H1 (cell line): Measurements from ENCODE around the gene CD7. TPM values are rescaled to one million over a fixed set of nuclear protein-coding genes. Genes with fewer than 3 reads are reported as not detected.

Source experiments
- GTF2F1 ChIP-seq: IDR thresholded peaks from 2 replicates; pipeline ENCODE4 v1.6.1; 2012; ENCODE audit warnings: low read depth, low read length, improper control_type of control experiment, borderline replicate concordance
- POLR2A ChIP-seq, 2 experiments: IDR thresholded peaks; 1 replicate in 1 of 2; 2 replicates in 1 of 2; pipeline ENCODE4 v1.6.1; 2011; ENCODE audit warnings: low read depth in 2 of 2, low read length in 2 of 2, mild to moderate bottlenecking in 2 of 2; ENCODE audit errors: control extremely low read depth in 1 of 2
- SP2 ChIP-seq: IDR thresholded peaks from 2 replicates; pipeline ENCODE4 v1.6.1; 2012; ENCODE audit warnings: mild to moderate bottlenecking, low read length, inconsistent platforms
- SRF ChIP-seq: IDR thresholded peaks from 2 replicates; pipeline ENCODE4 v1.6.1; 2011; ENCODE audit warnings: mild to moderate bottlenecking, low read depth, low read length, moderate library complexity
- TCF12 ChIP-seq: IDR thresholded peaks from 2 replicates; pipeline ENCODE4 v1.6.1; 2011; ENCODE audit warnings: low read depth, mild to moderate bottlenecking, low read length
- polyA plus RNA-seq, 7 experiments: library from polyadenylated mRNA; depleted of rRNA in 3 of 7; stranded (reverse) in 5 of 7; unstranded in 2 of 7; fragments of >200 nt in 5 of 7; fragments of 200-250 nt in 2 of 7; gene quantifications; 1 replicate in 5 of 7; 2 replicates in 1 of 7; 4 replicates in 1 of 7; pipeline versions ENCODE4 v1.2.1 to v1.2.3, GENCODE V29; 2011 to 2013; ENCODE audit warnings: missing spikeins in 2 of 7, mixed read lengths in 2 of 7
- total RNA-seq: library from RNA; stranded (reverse); fragmentation: NEBNext Ultra II Directional; extraction: Animal tissue kit (Norgen Biotek cat#: 25700); gene quantifications from 2 replicates; pipeline ENCODE4 v1.2.1, GENCODE V29; 2021
- TF ChIP-seq, protein P1 (sequence below): IDR thresholded peaks from 2 replicates; pipeline ENCODE4 v1.6.1; 2011; ENCODE audit warnings: low read depth, mild to moderate bottlenecking, low read length; ENCODE audit not compliant: insufficient read depth
- TF ChIP-seq, protein P2 (sequence below): IDR thresholded peaks from 2 replicates; pipeline ENCODE4 v1.6.1; 2012; ENCODE audit warnings: low read length, inconsistent platforms

The CD7 gene
- total and polyA plus RNA-seq, 2 of the 8 experiments (the other 6 are each of a cell fraction or from before 2014, with no cell fraction given): 0.83 to 0.86 TPM

DNA sequence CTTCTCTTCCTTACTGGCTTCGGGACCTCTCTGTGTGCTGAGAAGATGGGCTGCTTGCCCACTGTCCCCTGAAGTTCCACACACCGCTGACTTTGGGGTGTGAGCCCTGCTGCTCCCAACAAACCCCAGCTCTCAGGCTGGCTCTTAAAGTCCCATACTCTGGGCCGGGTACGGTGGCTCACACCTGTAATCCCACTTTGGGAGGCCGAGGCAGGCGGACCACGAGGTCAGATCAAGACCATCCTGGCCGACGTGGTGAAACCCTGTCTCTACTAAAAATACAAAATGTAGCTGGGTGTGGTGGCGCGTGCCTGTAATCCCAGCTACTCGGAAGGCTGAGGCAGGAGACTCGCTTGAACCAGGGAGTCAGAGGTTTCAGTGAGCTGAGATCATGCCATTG lies 17.2 kb downstream of the CD7 start (continued):
- TF ChIP-seq, protein P1, sequence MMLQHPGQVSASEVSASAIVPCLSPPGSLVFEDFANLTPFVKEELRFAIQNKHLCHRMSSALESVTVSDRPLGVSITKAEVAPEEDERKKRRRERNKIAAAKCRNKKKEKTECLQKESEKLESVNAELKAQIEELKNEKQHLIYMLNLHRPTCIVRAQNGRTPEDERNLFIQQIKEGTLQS: no peak
- no peak for TF ChIP-seq SRF
- TF ChIP-seq GTF2F1: no peak
- TF ChIP-seq, protein P2, sequence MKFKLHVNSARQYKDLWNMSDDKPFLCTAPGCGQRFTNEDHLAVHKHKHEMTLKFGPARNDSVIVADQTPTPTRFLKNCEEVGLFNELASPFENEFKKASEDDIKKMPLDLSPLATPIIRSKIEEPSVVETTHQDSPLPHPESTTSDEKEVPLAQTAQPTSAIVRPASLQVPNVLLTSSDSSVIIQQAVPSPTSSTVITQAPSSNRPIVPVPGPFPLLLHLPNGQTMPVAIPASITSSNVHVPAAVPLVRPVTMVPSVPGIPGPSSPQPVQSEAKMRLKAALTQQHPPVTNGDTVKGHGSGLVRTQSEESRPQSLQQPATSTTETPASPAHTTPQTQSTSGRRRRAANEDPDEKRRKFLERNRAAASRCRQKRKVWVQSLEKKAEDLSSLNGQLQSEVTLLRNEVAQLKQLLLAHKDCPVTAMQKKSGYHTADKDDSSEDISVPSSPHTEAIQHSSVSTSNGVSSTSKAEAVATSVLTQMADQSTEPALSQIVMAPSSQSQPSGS: no peak
- TF ChIP-seq POLR2A (IDR thresholded peaks at IDR 0.05; ENCODE audit: control extremely low read depth in 1 of 2, low read depth in 2 of 2, low read length in 2 of 2): no peak
- TF ChIP-seq SP2: no peak
- no peak for TF ChIP-seq TCF12
